ENCODE measurements around the gene BAZ1B. TPM values are rescaled to one million over a fixed set of nuclear protein-coding genes. Genes with fewer than 3 reads are reported as not detected.

Gene BAZ1B, protein sequence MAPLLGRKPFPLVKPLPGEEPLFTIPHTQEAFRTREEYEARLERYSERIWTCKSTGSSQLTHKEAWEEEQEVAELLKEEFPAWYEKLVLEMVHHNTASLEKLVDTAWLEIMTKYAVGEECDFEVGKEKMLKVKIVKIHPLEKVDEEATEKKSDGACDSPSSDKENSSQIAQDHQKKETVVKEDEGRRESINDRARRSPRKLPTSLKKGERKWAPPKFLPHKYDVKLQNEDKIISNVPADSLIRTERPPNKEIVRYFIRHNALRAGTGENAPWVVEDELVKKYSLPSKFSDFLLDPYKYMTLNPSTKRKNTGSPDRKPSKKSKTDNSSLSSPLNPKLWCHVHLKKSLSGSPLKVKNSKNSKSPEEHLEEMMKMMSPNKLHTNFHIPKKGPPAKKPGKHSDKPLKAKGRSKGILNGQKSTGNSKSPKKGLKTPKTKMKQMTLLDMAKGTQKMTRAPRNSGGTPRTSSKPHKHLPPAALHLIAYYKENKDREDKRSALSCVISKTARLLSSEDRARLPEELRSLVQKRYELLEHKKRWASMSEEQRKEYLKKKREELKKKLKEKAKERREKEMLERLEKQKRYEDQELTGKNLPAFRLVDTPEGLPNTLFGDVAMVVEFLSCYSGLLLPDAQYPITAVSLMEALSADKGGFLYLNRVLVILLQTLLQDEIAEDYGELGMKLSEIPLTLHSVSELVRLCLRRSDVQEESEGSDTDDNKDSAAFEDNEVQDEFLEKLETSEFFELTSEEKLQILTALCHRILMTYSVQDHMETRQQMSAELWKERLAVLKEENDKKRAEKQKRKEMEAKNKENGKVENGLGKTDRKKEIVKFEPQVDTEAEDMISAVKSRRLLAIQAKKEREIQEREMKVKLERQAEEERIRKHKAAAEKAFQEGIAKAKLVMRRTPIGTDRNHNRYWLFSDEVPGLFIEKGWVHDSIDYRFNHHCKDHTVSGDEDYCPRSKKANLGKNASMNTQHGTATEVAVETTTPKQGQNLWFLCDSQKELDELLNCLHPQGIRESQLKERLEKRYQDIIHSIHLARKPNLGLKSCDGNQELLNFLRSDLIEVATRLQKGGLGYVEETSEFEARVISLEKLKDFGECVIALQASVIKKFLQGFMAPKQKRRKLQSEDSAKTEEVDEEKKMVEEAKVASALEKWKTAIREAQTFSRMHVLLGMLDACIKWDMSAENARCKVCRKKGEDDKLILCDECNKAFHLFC (N-terminal part only)
- total RNA-seq (10 to 100 TPM; 40.4 to 65.5 (median 43.8) TPM), polyA plus RNA-seq (10 to 100 TPM; 14.5 to 49.4 (median 27.7) TPM)
- long read RNA-seq, donor 1: 0 reads
- long read RNA-seq, donor 2: 0 reads
- long read RNA-seq, donor 3: 0 reads
- long read RNA-seq, donor 4, partial matches to known transcripts: 22 of 23 reads
- long read RNA-seq, donor 4, other reads (novel, unspliced or antisense): 1 of 23 reads
- long read RNA-seq, donor 5, full-length matches to known transcripts: 1 of 11 reads
- long read RNA-seq, donor 5, partial matches to known transcripts: 5 of 11 reads
- long read RNA-seq, donor 5, other reads (novel, unspliced or antisense): 5 of 11 reads
- long read RNA-seq, donor 6, partial matches to known transcripts: 12 of 19 reads
- long read RNA-seq, donor 6, other reads (novel, unspliced or antisense): 7 of 19 reads
- long read RNA-seq, donor 7: 0 reads
- long read RNA-seq, donor 8, partial matches to known transcripts: 31 of 31 reads
- long read RNA-seq, donor 8, other reads (novel, unspliced or antisense): 0 of 31 reads
- long read RNA-seq, donor 9: 0 reads
- long read RNA-seq, donor 10, partial matches to known transcripts: 15 of 15 reads
- long read RNA-seq, donor 10, other reads (novel, unspliced or antisense): 0 of 15 reads

DNA sequence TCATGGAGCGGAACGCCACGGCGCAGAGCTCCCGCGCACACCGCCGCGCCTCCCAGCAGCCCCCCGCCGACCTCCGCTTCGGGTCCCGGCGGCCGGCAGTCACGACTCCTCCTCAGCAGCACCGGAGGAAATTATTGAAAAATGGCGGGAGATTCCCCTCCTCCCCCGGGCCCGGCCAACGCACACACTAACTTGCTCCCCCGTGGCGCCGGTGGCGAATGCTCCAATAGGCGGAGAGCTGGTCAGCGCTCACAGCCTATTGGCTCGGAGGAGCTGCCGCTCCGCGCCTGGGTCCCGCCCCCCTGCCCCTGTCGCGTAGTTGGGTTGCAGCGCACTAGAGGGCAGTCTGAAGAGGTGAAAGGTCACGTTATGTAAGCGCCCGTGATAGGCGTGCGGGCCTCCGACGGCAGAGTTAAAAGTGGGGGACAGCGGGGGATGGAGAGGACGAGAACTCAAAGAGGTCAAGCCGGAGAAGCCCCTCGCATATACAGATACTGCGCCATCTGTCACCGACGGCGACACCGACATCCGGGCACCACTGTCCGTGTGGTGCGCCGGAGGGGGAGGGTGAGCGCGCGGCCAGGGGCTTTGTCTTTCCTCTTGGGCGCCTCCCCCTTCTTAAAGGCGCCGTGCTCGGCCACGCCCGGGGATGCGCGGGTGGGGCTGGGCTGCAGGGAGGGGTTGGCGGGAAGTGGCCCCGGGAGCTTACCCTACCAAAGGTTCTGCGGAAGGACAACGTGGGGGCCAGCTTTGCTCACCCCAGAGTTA, at the start of gene BAZ1B:
TSS of gene BAZ1B (minus strand) at position 189 of the 768 bp plus-strand sequence. CDS start 360 bp downstream, outside the sequence.
- TF ChIP-seq, protein P1, sequence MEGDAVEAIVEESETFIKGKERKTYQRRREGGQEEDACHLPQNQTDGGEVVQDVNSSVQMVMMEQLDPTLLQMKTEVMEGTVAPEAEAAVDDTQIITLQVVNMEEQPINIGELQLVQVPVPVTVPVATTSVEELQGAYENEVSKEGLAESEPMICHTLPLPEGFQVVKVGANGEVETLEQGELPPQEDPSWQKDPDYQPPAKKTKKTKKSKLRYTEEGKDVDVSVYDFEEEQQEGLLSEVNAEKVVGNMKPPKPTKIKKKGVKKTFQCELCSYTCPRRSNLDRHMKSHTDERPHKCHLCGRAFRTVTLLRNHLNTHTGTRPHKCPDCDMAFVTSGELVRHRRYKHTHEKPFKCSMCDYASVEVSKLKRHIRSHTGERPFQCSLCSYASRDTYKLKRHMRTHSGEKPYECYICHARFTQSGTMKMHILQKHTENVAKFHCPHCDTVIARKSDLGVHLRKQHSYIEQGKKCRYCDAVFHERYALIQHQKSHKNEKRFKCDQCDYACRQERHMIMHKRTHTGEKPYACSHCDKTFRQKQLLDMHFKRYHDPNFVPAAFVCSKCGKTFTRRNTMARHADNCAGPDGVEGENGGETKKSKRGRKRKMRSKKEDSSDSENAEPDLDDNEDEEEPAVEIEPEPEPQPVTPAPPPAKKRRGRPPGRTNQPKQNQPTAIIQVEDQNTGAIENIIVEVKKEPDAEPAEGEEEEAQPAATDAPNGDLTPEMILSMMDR (IDR thresholded peaks at IDR 0.05): peak in 2 of 6 experiments; percentile 26 to 36
- TF ChIP-seq POLR2A (IDR thresholded peaks at IDR 0.05): peak in 1 of 2 donors; percentile 80
- intact Hi-C loops (cut with DNase I): no loop called here
- Histone ChIP-seq H3K27me3 (no peaks in the 10 kb centered on the region), H3K4me3 (peak within 1 kb of the TSS; percentile 53 to 100 (median 72)), H3K9me3 (replicated peaks in 1 of 3) (no peaks in the 10 kb centered on the region), H3K27ac (peak within 1 kb of the TSS; percentile 92 to 100 (median 95)), H3K4me1 (replicated peaks in 1 of 2) (peaks cover 29 to 41% of the 10 kb centered on the region in 2 donors), H3K36me3 (replicated peaks in 1 of 2) (no peaks in the 10 kb centered on the region)
- WGBS, 4 donors: 0 to 1% (median 0%) methylated on average over 16 to 71 of the region's 71 CpGs
- peak; percentile 98 to 99 (median 99) for DNase-seq

DNA sequence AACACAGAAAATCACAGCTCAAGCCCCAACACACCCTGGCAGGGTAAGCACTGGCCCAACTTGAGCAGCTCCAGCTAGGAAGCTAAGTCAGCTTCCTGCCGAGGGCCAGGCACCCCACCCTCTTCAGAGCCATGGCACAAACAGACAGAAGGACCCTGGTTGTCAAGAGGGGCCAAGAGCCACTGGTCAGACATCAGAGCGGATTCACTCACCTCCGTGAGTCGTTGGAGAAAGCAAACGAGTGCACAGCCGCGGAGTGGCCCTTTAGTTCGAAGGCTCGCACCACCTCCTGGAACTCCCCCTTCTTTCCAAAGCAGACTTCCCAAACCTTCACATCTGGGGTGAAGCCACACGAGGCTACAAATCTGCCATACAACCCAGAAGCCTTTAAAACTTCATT, 48.9 kb upstream of the BAZ1B start:
- intact Hi-C loops (cut with DNase I): no loop called here

DNA sequence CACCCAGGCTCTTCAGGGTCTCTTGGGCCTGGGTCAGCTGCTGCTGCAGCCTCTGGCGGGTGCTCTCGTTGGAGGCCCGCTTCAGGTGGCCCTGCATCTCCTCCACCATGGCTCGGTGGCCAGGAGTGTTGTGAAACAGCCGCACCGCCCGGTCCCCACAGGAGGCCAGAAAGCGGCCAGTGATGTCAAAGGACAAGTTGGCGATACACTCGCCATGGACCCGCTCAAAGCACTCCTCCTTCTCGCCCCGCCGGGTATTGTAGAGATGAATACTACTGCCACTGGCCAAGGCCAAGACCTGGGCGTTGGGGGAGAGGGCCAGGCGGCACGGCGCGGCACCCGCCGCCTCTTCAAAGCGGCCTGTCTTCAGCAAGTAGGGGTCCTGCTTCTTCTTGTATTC, 48.4 kb upstream of the BAZ1B start:
- Histone ChIP-seq H3K4me1 (replicated peaks in 1 of 2) (no peaks in the 10 kb centered on the region), H3K4me3 (no peak overlapping the region), H3K27me3 (no peaks in the 10 kb centered on the region), H3K9me3 (replicated peaks in 1 of 3) (no peaks in the 10 kb centered on the region), H3K27ac (no peak overlapping the region), H3K36me3 (replicated peaks in 1 of 2) (peaks cover 0 to 62% of the 10 kb centered on the region in 2 donors)
- 93 to 98% (median 94%) methylated on average over 12 to 22 of the region's 22 CpGs for WGBS, 4 donors
- intact Hi-C loops (cut with DNase I): no loop called here
- DNase-seq: no peak
- TF ChIP-seq, protein P1 (IDR thresholded peaks at IDR 0.05): no peak
- no peak for TF ChIP-seq POLR2A (IDR thresholded peaks at IDR 0.05)

More for the DNA sequence above, 48.9 kb upstream of the BAZ1B start:
- Histone ChIP-seq H3K4me3 (no peak overlapping the region), H3K27me3 (no peaks in the 10 kb centered on the region), H3K4me1 (replicated peaks in 1 of 2) (no peaks in the 10 kb centered on the region), H3K36me3 (replicated peaks in 1 of 2) (peaks cover 0 to 62% of the 10 kb centered on the region in 2 donors), H3K27ac (no peak overlapping the region), H3K9me3 (replicated peaks in 1 of 3) (no peaks in the 10 kb centered on the region)
- no peak for DNase-seq
- TF ChIP-seq, protein P1 (IDR thresholded peaks at IDR 0.05): no peak
- no peak for TF ChIP-seq POLR2A (IDR thresholded peaks at IDR 0.05)
- 92 to 95% (median 94%) methylated on average over 6 to 10 of the region's 10 CpGs for WGBS, 4 donors

Data from adrenal gland (tissue), 19 donors.